SK-N-SH treated with all-trans-retinoic acid at 6 μM for 48 hours (cell line): Measurements from ENCODE around the gene WNT7A.

Experiments used
- ATAC-seq: fragments of 200-7000 bp; cut with Tn5 transposase; 3 replicates; pipeline ENCODE4 v1.9.1; 2020; ENCODE audit warnings: mild to moderate bottlenecking, moderate library complexity
- ARNTL ChIP-seq: fragments of 450-650 bp; formaldehyde crosslinking; IDR thresholded peaks from 2 replicates; pipeline ENCODE4 v1.5.0; 2020; ENCODE audit warnings: low read depth, mild to moderate bottlenecking, moderate library complexity, borderline replicate concordance
- BACH2 ChIP-seq: fragments of 250-450 bp; sonication (Bioruptor Pico); IDR thresholded peaks from 2 replicates; pipeline ENCODE4 v1.9.0; 2021; ENCODE audit warnings: mild to moderate bottlenecking, borderline replicate concordance
- CSDC2 ChIP-seq: fragments of 250-450 bp; sonication (Bioruptor Pico); IDR thresholded peaks from 2 replicates; pipeline ENCODE4 v1.5.0; 2020; ENCODE audit warnings: mild to moderate bottlenecking, moderate library complexity
- ESRRG ChIP-seq: fragments of 250-450 bp; sonication (Bioruptor Pico); IDR thresholded peaks from 2 replicates; pipeline ENCODE4 v1.6.1; 2021; ENCODE audit warnings: mild to moderate bottlenecking
- GLIS3 ChIP-seq: fragments of 250-450 bp; sonication (Bioruptor Pico); IDR thresholded peaks from 2 replicates; pipeline ENCODE4 v1.5.0; 2020; ENCODE audit warnings: mild to moderate bottlenecking, moderate library complexity
- ISL1 ChIP-seq: fragments of 250-450 bp; sonication (Bioruptor Pico); IDR thresholded peaks from 2 replicates; pipeline ENCODE4 v2.1.2; 2022; ENCODE audit warnings: mild to moderate bottlenecking, moderate library complexity
- OSR1 ChIP-seq: fragments of 250-450 bp; sonication (Bioruptor Pico); IDR thresholded peaks from 2 replicates; pipeline ENCODE4 v1.8.0; 2022; ENCODE audit warnings: moderate library complexity, mild to moderate bottlenecking, inconsistent platforms
- PPARA ChIP-seq: fragments of 250-450 bp; sonication (Bioruptor Pico); IDR thresholded peaks from 2 replicates; pipeline ENCODE4 v1.5.0; 2020; ENCODE audit warnings: mild to moderate bottlenecking, borderline replicate concordance
- RARB ChIP-seq: fragments of 250-450 bp; sonication (Bioruptor Pico); IDR thresholded peaks from 2 replicates; pipeline ENCODE4 v1.8.0; 2021; ENCODE audit warnings: mild to moderate bottlenecking, moderate library complexity
- SNAI2 ChIP-seq: fragments of 250-450 bp; sonication (Bioruptor Pico); IDR thresholded peaks from 2 replicates; pipeline ENCODE4 v1.5.0; 2020; ENCODE audit warnings: mild to moderate bottlenecking, moderate library complexity
- TCF4 ChIP-seq: fragments of 250-450 bp; sonication (Bioruptor Pico); IDR thresholded peaks from 2 replicates; pipeline ENCODE4 v1.8.0; 2021; ENCODE audit warnings: mild to moderate bottlenecking, moderate library complexity, borderline replicate concordance
- TOX ChIP-seq: fragments of 250-450 bp; sonication (Bioruptor Pico); IDR thresholded peaks from 2 replicates; pipeline ENCODE4 v1.8.0; 2021; ENCODE audit warnings: mild to moderate bottlenecking, moderate library complexity, borderline replicate concordance
- ZC3H10 ChIP-seq: fragments of 250-450 bp; sonication (Bioruptor Pico); IDR thresholded peaks from 2 replicates; pipeline ENCODE4 v1.5.1; 2021; ENCODE audit warnings: mild to moderate bottlenecking, moderate library complexity
- ZFP3 ChIP-seq: fragments of 250-450 bp; sonication (Bioruptor Pico); IDR thresholded peaks from 2 replicates; pipeline ENCODE4 v1.5.0; 2020; ENCODE audit warnings: mild to moderate bottlenecking, moderate library complexity
- ZFP30 ChIP-seq: fragments of 450-650 bp; formaldehyde crosslinking; IDR thresholded peaks from 2 replicates; pipeline ENCODE4 v1.5.0; 2022; ENCODE audit warnings: mild to moderate bottlenecking, moderate library complexity
- ZNF565 ChIP-seq: fragments of 450-650 bp; formaldehyde crosslinking; conservative IDR thresholded peaks from 2 replicates; pipeline ENCODE4 v1.5.0; 2020; ENCODE audit warnings: low read depth, mild to moderate bottlenecking, moderate library complexity
- ZNF70 ChIP-seq: fragments of 450-650 bp; formaldehyde crosslinking; IDR thresholded peaks from 2 replicates; pipeline ENCODE4 v1.5.0; 2020; ENCODE audit warnings: mild to moderate bottlenecking, moderate library complexity
- ZNF8 ChIP-seq: fragments of 450-650 bp; formaldehyde crosslinking; IDR thresholded peaks from 2 replicates; pipeline ENCODE4 v1.5.0; 2020; ENCODE audit warnings: mild to moderate bottlenecking, moderate library complexity
- TF ChIP-seq, protein P1 (sequence below): fragments of 250-450 bp; sonication (Bioruptor Pico); IDR thresholded peaks from 2 replicates; pipeline ENCODE4 v1.5.1; 2020; ENCODE audit warnings: low read depth, mild to moderate bottlenecking, moderate library complexity
- TF ChIP-seq, protein P2 (sequence below): fragments of 250-450 bp; sonication (Bioruptor Pico); IDR thresholded peaks from 2 replicates; pipeline ENCODE4 v1.5.1; 2021; ENCODE audit warnings: mild to moderate bottlenecking, moderate library complexity
- TF ChIP-seq, protein P3 (sequence below): fragments of 250-450 bp; sonication (Bioruptor Pico); IDR thresholded peaks from 2 replicates; pipeline ENCODE4 v1.5.0; 2020; ENCODE audit warnings: mild to moderate bottlenecking, moderate library complexity
- TF ChIP-seq, protein P4 (sequence below): fragments of 250-450 bp; sonication (Bioruptor Pico); IDR thresholded peaks from 2 replicates; pipeline ENCODE4 v1.8.0; 2021; ENCODE audit warnings: low read depth, mild to moderate bottlenecking, moderate library complexity, borderline replicate concordance

The WNT7A gene

DNA sequence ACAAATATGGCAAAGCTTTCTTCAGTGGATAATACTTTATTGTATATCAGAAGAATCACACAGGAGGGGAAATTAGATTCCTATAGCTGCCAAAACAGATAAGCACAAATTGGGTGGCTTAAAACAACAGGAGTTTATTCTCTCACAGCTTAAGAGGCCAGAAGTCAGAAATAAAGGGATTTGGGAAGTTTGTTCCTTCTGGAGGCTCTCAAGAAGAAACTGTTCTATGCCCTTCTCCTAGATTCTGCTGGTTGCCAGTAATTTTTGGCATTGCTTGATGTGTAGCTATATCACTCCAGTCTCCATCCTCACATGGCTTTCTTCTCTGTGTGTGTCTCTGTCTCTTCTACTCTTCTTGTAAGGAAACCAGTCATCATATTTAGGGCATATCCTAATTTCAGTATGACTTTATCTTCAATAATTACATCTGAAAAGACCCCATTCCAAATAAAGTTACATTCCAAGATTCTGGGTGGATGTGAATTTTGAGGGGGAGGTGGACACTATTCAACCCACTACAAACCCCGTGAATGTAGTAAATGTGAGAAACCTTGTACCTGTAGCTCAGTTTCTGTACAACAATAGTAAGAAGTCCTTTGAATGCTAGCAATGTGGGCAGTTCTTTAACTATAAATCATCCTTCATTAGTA lies 22.2 kb upstream of the WNT7A start:
- no peak for TF ChIP-seq ZNF70
- TF ChIP-seq GLIS3 (CRISPR knock-in tag): no peak
- TF ChIP-seq ZFP30 (CRISPR knock-in tag): no peak
- TF ChIP-seq CSDC2: no peak
- TF ChIP-seq ISL1 (CRISPR knock-in tag): no peak
- TF ChIP-seq, protein P1, sequence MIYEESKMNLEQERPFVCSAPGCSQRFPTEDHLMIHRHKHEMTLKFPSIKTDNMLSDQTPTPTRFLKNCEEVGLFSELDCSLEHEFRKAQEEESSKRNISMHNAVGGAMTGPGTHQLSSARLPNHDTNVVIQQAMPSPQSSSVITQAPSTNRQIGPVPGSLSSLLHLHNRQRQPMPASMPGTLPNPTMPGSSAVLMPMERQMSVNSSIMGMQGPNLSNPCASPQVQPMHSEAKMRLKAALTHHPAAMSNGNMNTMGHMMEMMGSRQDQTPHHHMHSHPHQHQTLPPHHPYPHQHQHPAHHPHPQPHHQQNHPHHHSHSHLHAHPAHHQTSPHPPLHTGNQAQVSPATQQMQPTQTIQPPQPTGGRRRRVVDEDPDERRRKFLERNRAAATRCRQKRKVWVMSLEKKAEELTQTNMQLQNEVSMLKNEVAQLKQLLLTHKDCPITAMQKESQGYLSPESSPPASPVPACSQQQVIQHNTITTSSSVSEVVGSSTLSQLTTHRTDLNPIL (CRISPR knock-in tag): no peak
- no peak for TF ChIP-seq BACH2 (CRISPR knock-in tag)
- no peak for TF ChIP-seq ZNF565 (CRISPR knock-in tag)
- no peak for TF ChIP-seq OSR1 (CRISPR knock-in tag)
- TF ChIP-seq ZFP3: no peak
- no peak for TF ChIP-seq ZC3H10 (CRISPR knock-in tag)
- TF ChIP-seq, protein P2, sequence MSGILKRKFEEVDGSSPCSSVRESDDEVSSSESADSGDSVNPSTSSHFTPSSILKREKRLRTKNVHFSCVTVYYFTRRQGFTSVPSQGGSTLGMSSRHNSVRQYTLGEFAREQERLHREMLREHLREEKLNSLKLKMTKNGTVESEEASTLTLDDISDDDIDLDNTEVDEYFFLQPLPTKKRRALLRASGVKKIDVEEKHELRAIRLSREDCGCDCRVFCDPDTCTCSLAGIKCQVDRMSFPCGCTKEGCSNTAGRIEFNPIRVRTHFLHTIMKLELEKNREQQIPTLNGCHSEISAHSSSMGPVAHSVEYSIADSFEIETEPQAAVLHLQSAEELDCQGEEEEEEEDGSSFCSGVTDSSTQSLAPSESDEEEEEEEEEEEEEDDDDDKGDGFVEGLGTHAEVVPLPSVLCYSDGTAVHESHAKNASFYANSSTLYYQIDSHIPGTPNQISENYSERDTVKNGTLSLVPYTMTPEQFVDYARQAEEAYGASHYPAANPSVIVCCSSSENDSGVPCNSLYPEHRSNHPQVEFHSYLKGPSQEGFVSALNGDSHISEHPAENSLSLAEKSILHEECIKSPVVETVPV: no peak
- TF ChIP-seq ESRRG (CRISPR knock-in tag): no peak
- no peak for TF ChIP-seq PPARA (CRISPR knock-in tag)
- TF ChIP-seq, protein P3, sequence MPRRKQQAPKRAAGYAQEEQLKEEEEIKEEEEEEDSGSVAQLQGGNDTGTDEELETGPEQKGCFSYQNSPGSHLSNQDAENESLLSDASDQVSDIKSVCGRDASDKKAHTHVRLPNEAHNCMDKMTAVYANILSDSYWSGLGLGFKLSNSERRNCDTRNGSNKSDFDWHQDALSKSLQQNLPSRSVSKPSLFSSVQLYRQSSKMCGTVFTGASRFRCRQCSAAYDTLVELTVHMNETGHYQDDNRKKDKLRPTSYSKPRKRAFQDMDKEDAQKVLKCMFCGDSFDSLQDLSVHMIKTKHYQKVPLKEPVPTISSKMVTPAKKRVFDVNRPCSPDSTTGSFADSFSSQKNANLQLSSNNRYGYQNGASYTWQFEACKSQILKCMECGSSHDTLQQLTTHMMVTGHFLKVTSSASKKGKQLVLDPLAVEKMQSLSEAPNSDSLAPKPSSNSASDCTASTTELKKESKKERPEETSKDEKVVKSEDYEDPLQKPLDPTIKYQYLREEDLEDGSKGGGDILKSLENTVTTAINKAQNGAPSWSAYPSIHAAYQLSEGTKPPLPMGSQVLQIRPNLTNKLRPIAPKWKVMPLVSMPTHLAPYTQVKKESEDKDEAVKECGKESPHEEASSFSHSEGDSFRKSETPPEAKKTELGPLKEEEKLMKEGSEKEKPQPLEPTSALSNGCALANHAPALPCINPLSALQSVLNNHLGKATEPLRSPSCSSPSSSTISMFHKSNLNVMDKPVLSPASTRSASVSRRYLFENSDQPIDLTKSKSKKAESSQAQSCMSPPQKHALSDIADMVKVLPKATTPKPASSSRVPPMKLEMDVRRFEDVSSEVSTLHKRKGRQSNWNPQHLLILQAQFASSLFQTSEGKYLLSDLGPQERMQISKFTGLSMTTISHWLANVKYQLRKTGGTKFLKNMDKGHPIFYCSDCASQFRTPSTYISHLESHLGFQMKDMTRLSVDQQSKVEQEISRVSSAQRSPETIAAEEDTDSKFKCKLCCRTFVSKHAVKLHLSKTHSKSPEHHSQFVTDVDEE (CRISPR knock-in tag): no peak
- TF ChIP-seq ARNTL (CRISPR knock-in tag): no peak
- TF ChIP-seq SNAI2 (CRISPR knock-in tag): no peak
- ATAC-seq: no peak

DNA sequence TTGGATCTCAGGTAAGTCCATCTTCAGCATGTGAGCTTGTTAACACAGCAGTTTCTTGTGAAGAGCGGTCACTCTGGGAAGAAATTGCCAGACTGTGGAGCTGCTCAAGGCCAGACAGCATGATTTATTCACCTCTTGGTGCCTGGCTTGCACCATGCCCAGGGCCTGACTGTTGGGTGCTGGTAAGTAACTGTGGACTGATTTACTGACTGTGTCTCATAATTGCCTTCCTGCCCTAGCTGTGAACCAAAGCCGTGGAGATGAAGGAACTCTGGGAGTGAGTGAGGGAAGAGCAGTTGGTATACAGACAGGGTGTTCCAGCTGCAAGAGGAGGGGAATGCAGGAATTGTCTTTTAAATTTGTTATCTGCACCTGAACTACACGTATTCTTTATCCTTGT lies 18.5 kb upstream of the WNT7A start:
- TF ChIP-seq SNAI2 (CRISPR knock-in tag): no peak
- TF ChIP-seq TCF4 (CRISPR knock-in tag): no peak
- TF ChIP-seq, protein P3 (CRISPR knock-in tag): no peak
- no peak for TF ChIP-seq ZFP3
- no peak for TF ChIP-seq TOX
- TF ChIP-seq, protein P4, sequence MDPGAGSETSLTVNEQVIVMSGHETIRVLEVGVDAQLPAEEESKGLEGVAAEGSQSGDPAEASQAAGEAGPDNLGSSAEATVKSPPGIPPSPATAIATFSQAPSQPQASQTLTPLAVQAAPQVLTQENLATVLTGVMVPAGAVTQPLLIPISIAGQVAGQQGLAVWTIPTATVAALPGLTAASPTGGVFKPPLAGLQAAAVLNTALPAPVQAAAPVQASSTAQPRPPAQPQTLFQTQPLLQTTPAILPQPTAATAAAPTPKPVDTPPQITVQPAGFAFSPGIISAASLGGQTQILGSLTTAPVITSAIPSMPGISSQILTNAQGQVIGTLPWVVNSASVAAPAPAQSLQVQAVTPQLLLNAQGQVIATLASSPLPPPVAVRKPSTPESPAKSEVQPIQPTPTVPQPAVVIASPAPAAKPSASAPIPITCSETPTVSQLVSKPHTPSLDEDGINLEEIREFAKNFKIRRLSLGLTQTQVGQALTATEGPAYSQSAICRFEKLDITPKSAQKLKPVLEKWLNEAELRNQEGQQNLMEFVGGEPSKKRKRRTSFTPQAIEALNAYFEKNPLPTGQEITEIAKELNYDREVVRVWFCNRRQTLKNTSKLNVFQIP: no peak
- no peak for TF ChIP-seq OSR1 (CRISPR knock-in tag)
- no peak for TF ChIP-seq RARB
- no peak for TF ChIP-seq ZNF8 (CRISPR knock-in tag)
- TF ChIP-seq, protein P1 (CRISPR knock-in tag): no peak
- TF ChIP-seq ISL1 (CRISPR knock-in tag): no peak
- TF ChIP-seq ZNF565 (CRISPR knock-in tag): no peak
- TF ChIP-seq ZNF70: no peak
- TF ChIP-seq, protein P2: no peak
- TF ChIP-seq BACH2 (CRISPR knock-in tag): no peak
- no peak for ATAC-seq
